Smooth muscle cell of the brain vasculature (primary cell): Measurements from ENCODE around the gene CSNK2A1.
"Not testable (repeated sequence)": the region's sequence is repeated elsewhere in the genome, so short reads cannot be mapped to it uniquely, and the experiment has no call there.

Source experiments
- DNase-seq: peaks from one replicate; pipeline ENCODE4 v3.0.0-alpha.2; 2012; ENCODE audit warnings: low read depth, low spot score

Gene CSNK2A1

DNA sequence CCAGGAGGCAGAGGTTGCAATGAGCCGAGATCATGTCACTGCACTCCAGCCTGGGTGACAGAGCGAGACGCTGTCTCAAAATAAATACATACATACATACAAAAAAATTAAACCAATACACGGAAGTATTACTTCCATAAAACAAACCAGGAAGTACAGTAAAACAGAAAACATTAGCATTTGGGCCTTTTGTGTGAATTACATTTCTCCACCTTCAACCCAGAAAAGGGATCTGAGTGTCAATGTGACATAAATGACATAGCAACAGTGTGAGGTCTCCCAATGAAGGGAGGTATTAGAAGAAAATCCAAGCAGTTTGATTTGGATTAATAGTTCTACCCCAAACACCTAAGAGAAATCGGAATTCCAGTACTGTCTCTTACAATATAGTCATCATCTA lies 10.1 kb downstream of the CSNK2A1 start:
- DNase-seq: no peak

DNA sequence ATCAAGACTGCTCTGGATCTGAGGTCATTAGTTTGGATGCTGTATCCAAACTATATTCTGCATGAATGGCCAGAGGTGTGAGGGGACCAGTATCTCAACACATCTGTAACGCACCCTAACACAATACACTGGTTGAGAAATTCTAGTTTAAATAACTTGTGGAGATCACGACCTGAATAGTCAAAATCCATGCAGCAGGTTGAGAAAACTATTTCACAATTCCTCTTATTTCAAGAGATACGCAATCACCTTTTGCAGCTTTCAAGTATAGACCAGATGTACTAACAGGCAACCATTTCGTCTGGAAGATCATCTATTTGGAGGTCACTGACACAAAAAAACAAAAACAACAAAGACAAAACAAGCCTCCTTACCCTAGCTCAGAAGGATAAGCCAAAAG lies 11.1 kb downstream of the CSNK2A1 start:
- no peak for DNase-seq

DNA sequence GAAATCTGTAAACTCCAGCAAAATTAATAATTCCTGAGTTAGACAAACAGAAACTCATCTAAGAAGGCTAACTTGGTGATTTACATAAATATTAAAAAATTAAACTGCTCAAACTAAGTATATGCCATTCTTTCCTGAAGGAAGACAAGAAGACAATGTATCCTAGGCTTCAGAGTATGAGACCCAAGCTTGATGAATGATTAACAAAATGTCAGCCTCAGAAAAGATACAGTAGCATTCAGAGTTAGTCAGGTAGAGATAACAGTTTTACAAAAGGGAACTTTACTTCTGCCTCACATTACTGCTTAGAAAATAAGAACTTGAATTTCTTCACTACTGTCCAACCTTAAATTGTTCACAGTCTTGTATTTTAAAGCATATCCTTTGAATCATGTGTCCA lies 12.0 kb downstream of the CSNK2A1 start:
- no peak for DNase-seq

DNA sequence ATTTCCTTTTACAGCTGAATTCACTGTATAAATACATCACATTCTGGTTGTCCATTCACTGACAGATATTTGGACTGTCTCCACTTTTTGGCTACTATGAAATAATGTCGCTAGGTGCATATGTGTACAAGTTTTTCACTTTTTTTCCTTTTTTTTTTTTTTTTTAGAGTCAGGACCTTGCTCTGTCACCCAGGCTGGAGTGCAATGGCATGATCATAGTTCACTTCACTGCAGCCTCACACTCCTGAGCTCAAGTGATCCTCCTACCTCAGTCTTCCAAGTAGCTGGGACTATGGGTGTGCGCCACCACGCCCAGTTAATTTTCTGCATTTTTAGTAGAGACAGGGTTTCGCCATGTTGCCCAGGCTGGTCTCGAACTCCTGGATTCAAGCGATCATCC lies 13.3 kb downstream of the CSNK2A1 start:
- DNase-seq: no peak

DNA sequence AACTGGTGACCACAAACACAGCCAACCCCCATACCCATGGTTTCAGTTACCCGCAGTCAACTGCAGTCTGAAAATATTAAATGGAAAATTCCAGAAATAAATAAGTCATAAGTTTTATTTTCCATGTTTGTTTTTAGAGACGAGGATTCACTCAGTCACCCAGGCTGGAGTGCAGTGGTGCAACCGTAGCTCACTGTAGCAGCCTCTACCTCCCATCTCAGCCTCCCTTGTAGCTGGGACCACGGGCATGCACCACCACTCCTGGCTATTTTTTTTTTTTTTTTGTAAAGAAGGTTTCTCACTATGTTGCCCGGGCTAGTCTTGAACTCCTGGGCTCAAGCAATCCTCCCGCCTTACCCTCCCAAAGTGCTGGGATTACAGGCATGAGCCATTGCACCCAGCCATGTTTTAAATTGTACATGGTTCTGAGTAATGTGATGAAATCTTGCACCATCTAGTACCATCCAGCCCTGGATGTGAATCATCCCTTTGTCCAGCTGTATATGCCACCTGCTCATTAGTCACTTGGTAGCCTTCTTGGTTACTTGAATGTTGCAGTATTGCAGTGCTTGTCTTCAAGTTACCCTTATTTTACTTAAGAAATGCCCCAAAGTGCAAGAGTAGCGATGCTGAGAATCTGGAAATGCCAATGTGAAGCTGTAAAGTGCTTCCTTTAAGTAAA lies 14.5 kb downstream of the CSNK2A1 start:
- DNase-seq: no peak

DNA sequence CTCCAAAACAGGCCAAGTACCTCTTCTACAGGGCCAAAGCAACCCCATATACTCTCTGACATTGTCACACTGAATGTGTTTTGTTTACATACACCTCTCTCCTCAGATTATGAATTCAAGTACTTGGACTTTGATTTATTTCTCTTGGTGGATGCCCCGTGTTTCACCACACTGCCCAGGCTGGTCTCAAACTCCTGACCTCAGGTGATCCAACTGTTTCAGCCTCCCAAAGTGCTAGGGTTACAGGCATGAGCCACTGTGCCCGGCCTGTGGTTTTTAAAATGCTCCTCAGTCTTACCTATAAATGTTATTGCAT lies 16.1 kb downstream of the CSNK2A1 start:
- DNase-seq: no peak

DNA sequence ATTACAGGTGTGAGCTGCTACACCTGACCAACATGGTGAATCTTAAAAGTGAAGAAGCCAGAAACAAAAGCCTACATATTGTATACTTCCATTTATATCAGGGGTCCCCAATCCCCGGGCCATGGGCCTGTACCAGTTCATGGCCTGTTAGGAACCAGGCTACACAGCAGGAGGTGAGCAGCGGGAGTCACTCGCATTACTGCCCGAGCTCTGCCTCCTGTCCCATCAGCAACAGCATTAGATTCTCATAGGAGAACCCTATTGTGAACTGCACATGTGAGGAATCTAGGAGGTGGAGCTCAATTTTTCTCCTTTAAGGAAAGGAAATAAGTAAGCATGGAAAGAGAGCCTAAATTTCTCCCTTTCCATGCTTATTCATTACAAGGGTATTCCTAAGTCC lies 21.7 kb downstream of the CSNK2A1 start:
- DNase-seq: no peak

DNA sequence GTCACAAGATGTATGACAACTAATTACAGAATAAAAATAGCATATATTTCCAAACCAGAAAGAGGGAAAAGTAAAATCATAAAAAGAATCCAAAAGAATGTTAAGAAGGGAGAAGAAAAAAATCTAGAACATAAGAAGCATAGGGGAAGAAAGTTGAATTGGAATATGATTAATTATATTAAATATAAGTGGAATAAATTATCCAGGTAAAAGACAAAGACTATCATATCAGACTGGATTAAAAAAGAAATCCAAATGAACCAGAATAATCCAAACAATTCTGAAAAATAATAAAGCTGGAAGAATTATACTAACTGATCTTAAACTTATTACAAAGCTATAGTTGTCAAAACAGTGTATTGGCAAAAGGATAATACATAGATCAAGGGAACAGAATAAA lies 23.6 kb downstream of the CSNK2A1 start:
- no peak for DNase-seq

DNA sequence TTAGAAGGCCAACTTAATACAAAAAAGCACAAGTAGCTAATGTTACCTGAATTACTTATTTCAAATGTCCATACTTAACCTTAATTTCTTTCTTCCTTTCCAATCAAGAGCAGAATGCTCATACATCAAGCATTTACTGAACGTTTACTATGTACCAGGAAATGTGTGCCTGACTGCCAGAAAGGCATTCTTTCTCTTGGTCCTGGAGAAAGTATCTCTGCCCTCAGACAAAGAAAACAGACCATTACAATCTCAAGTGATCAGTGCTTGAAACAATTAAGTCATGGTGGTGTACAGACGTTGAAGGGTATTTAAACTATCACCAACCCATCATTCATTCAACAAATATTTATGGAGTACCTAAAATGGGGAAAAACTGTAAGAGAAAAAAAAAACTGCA lies 26.4 kb downstream of the CSNK2A1 start:
- DNase-seq: no peak

DNA sequence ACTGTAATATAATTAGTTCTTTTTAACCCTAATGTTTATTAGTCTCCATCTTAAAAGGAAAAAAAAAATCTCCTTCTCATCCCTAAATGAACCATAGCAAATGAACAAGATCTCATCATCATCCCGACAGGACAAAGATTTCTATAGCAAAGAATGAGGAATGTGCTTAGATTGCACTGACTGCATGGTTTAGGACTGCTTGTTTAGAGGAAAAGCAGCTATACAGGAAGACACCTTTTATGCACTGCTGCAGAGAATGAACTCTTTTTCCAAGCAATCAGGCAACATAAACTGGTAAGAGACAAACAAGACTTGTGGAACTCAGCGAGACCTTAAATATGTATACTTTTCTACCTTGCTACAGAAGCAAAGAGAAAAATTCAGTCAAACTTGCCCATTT lies 26.8 kb downstream of the CSNK2A1 start:
- no peak for DNase-seq

DNA sequence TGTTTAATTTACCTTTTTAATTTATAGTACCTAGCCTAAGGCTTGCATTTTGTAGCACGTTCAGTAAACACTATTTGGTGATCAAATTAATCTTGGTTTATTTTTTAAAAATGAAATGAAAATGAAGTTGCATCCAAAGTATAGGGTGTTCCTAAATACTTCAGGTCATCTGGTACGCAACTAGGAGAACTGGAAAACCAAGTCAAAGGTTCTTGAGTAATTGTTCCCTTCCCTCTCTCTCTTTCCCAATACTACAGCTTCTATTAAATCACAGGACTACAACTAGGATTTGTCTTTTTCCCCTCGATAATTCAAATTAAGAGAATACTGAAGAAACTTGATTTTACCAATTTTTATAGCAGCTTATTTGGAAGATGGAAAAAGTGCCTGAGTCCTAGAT lies 27.9 kb downstream of the CSNK2A1 start:
- DNase-seq: no peak

DNA sequence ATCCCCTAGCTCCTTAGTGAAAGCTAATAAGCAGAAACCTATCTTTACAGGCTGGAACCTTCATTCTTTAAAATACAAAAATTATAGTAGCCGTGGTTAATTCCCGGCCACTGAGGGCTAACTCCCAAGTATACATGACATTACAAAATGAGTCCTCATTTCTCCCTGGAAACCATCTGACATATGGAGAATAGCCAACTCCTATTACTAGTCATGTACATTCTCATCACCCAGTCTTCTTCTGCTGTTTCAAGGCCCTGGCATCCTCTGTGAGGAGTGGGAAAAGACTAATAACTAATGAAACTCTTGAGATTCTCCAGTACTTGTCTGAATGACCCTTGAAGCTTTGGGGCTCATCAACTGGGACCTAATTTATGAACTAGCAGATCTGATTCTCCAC lies 30.2 kb downstream of the CSNK2A1 start:
- DNase-seq: no peak

DNA sequence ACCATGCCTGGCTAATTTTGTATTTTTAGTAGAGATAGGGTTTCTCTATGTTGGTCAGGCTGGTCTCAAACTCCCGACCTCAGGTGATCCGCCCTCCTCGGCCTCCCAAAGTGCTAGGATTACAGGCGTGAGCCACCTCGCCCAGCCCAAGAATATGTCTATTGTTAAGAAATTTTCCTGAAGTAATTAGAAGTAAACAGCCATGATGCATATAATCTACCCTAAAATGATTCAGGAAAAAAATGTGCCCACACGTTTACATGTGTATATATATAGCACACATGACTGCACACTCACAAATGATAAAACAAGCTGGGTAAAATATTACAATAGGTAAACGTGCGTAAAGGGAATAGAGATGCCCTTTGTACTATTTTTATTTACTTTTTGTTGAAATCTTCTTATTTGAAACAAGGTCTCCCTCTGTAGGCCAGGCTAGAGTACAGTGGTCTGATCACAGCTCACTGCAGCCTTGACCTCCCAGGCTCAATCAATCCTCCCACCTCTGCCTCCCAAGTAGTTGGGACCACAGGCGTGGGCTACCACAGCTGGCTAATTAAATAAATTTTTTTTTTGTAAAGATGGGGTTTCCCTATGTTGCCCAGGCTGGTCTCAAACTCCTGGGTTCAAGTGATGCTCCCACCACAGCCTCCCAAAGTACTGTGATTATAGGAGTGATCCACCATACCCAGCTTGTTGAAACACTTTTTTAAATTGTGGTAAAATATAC lies 33.1 kb downstream of the CSNK2A1 start:
- not testable (repeated sequence) for DNase-seq

DNA sequence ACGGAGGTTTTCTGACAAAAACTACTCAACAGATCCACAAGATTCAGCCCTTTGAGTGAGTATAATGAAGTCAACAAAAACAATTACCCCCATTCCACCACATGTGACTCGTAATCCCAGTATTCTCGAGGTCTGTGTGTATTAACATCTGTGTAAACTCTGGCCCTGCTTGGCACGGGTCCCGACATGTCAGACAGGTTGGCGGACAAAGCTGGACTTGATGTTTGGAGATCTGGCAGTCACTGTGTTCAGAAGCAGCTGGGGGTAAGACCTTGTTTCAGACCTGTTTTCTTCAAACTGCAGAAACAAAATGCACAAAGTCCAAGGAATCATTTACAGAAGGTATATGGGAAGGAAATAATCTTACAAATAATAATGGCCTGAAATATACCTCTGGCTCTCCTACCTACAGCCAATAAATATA lies 35.2 kb downstream of the CSNK2A1 start:
- DNase-seq: not testable (repeated sequence)

DNA sequence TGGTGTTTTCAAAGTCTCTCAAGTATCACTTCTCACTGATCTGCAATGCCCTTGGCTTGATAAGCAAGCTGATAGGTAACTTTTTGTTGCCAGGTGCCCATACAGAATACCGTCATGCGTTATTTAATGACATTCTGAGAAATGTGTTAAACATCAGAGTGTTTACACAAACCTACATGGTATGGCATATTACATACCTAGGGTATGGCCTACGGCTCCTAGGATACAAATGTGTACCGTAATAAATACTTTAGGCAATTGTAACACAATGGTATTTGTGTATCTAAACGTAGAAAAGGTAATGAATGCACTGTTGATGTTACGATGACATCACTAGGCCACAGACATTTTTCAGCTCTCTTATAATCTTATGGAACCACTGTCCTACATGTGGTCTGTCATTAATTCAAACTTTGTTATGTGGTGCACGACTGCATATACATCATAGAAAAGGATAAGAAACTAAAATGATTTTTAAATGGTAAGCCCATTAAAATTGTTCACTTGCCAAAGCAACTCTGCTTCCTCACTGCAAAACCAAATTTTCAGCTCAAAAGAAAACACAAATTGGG lies 35.7 kb downstream of the CSNK2A1 start:
- no peak for DNase-seq

DNA sequence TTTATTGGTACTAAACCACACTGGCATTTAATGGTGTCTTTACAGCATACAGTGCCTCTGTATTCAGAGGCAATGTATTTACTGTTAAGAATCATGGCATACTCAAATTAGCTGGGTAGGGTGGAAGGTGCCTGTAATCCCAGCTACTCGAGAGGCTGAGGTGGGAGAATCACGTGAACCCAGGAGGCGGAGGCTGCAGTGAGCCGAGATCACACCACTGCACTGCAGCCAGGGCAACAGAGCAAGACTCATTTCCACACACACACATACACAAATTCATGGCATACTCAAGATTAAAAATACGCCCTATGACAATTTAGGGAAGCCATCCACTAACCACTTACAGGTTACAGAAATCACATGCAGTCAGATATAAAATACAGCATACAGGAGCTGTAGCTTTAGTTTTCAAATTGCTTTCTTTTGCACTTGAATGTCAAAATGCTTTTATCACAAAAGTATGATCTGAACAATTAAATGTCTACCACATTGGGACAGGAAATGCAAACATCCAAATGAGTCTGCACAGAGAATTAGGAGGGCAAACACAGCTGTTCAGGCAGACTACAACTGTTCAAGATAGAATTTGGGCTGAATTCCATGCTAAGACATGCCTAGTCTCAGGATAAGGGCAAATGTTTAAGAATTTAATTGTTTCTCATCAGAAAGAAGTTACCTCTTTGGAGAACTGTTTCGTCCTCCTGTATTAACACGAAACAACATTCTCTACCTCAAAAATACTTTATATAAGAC lies 36.4 kb downstream of the CSNK2A1 start:
- no peak for DNase-seq

DNA sequence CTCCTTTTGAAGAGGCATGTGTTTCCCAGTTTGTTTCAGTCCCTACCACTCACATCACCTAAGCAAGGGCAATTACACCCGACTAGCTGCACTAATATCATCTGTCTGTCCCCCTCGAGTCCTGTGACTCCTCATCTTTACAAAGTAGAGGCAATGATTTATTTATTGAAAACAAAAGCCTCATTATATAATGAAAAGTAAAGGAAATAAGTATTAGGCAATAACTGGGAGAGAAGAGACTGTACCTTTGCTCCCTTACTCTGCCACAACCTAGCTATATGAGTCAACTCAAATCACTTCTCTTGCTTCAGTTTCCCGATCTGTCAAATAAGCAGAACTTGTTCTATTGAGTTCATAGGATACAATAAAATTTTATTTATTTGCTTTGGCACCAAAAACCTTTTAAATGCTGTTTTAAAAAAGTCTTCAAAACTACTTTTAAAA lies 38.9 kb downstream of the CSNK2A1 start:
- DNase-seq: no peak

DNA sequence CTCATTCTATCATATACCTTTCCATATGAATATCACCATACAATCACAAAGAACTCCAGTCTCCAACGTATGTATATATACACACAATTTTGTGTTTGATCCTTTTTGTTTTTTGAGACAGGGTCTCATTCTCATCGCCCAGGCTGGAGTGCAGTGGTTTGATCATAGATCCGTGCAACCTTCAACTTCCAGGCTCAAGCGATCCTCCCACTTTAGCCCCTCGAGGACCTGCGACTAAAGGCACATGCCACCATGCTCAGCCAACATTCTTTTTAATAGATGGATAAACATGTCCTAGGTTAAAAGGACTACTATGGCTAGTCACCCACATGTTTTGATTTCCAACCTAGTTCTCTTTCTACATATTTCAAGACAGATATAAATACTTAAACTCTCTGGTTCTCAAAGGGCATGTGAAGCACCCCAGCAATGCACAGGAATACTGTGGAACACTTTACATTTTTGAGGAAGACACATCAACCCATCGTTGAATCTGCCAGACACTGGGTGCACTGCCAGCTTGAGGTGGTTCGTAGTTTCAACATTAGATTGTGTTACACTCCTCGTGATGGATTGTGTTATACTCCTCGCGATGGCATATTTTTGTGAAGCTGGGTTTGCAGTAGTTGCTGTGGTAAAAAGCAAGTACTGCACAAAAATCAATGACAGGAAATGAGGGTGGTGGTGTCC lies 40.4 kb downstream of the CSNK2A1 start:
- no peak for DNase-seq

DNA sequence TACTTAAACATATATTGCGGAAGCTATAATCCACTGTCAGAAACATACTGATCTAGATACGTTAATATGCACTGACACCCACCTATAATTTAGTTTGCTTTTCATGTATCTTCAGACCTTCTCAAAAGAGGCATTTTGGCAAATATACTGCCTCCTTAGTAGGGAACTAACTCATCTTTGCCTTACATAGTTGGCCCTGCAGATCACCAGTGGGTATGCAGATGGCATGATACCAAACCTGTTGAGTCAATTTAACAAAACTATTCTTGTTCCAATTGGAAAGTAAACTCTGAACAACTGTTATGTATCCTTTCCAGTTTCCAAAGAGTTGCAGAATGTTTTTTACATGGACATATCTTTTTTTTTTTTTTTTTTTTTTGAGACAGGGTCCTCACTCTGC lies 45.6 kb downstream of the CSNK2A1 start:
- DNase-seq: no peak

DNA sequence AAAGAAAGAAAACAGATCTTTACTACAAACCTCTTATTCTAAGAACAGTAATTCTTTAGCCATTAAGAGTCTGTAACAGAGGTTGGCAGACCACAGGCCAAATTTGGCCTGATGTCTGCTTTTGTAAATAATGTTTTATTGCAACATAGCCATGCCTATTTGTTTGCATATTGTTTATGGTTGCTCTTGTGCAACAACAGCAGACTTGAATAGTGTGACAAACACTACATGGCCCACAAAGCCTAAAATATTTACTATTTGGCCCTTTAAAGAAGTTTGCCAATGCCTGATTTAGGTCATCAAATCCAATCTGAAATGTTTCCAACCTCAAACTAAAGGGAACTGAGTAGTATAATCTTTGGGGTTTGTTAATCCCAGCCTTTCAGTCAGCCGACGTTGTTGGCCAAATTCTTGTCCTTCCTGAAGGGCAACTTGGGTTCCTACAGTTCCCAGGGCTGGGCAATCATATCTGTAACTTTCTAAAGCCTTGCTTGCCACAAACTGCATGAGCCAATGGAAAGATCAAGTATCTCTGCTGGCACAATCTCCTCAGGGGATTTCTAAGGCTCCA lies 47.4 kb downstream of the CSNK2A1 start:
- no peak for DNase-seq

DNA sequence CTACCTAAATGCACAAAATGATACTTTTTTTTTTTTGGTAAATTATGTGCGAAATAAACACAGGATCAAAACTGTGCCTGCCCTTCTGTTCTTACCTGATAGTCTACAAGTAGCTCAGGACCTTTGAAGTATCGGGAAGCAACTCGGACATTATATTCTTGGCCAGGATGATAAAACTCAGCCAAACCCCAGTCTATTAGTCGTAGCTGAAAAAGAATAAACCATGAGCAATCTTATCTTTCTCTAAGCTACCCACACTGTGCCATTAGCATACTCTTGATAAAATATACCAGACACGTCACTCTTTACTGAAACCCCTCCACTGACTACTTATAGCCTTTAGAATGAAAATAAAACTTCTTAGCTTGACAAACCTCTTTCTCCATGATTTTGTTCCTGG lies 51.4 kb downstream of the CSNK2A1 start:
- no peak for DNase-seq

DNA sequence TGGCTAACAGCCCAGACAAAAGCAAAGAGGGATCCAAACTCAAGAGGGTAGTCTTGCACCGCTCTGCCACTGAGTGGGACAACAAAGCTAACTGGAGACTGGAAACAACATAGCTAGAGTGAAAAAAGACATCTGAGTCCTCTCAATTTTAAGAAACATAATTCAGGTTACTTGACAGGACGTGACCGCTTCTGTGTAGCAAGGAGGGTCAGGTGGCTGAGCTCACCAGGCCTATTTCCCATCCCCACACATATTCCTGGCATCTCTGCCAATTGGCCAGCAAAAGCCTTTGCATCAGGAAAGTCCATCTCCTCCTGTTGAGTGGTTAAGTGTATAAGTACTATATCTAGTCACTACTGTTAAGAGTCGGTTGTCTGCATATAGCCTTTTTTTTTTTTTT lies 55.9 kb downstream of the CSNK2A1 start:
- no peak for DNase-seq
